Trophoblast cell (in vitro differentiated cells and primary cell): ENCODE measurements around the gene TWSG1.

Experiments used
- DNase-seq, 2 donors: peaks; one replicate each; pipeline ENCODE4 v3.0.0-alpha.2; 2016
- H2AFZ ChIP-seq: 2 replicates; pipeline ENCODE4 v1.6.1; 2013; ENCODE audit warnings: low read length, moderate library complexity, mild to moderate bottlenecking; ENCODE audit not compliant: insufficient read depth, poor library complexity
- H2AK5ac ChIP-seq: 2 replicates; pipeline ENCODE4 v1.6.1; 2013; ENCODE audit warnings: mild to moderate bottlenecking, low read length
- H2BK120ac ChIP-seq: 2 replicates; pipeline ENCODE4 v1.6.1; 2013; ENCODE audit warnings: low read length, mild to moderate bottlenecking, moderate library complexity; ENCODE audit not compliant: insufficient read depth, poor library complexity
- H2BK12ac ChIP-seq: 2 replicates; pipeline ENCODE4 v1.6.1; 2013; ENCODE audit warnings: mild to moderate bottlenecking, low read length, moderate library complexity
- H2BK5ac ChIP-seq: 2 replicates; pipeline ENCODE4 v1.6.1; 2013; ENCODE audit warnings: low read length, low read depth, moderate library complexity, mild to moderate bottlenecking; ENCODE audit not compliant: poor library complexity
- H3K14ac ChIP-seq: 2 replicates; pipeline ENCODE4 v1.6.1; 2013; ENCODE audit warnings: mild to moderate bottlenecking, low read length
- H3K18ac ChIP-seq: 2 replicates; pipeline ENCODE4 v1.6.1; 2013; ENCODE audit warnings: mild to moderate bottlenecking, low read length
- H3K23ac ChIP-seq: 2 replicates; pipeline ENCODE4 v1.6.1; 2013; ENCODE audit warnings: low read length
- H3K27ac ChIP-seq: 2 replicates; pipeline ENCODE4 v1.5.1; 2013; ENCODE audit warnings: low read depth, mild to moderate bottlenecking, inconsistent platforms, low read length, moderate library complexity
- H3K27me3 ChIP-seq: 2 replicates; pipeline ENCODE4 v1.6.1; 2013; ENCODE audit warnings: inconsistent platforms, mild to moderate bottlenecking, low read length, moderate library complexity; ENCODE audit not compliant: insufficient read depth
- H3K36me3 ChIP-seq, 2 experiments: 1 replicate in 1 of 2; 2 replicates in 1 of 2; pipeline ENCODE4 v1.6.1; 2013; ENCODE audit warnings: low read length in 2 of 2, mild to moderate bottlenecking in 2 of 2, moderate library complexity in 1 of 2; ENCODE audit not compliant: insufficient read depth in 2 of 2, control insufficient read depth in 1 of 2
- H3K4ac ChIP-seq: 2 replicates; pipeline ENCODE4 v1.6.1; 2013; ENCODE audit warnings: low read depth, mild to moderate bottlenecking, low read length, moderate library complexity
- H3K4me1 ChIP-seq, 2 experiments: 1 replicate in 1 of 2; 2 replicates in 1 of 2; pipeline ENCODE4 v1.6.1; 2013; ENCODE audit warnings: low read length in 2 of 2, mild to moderate bottlenecking in 2 of 2, moderate library complexity in 1 of 2; ENCODE audit not compliant: insufficient read depth in 2 of 2, control insufficient read depth in 1 of 2
- H3K4me2 ChIP-seq: 2 replicates; pipeline ENCODE4 v1.6.1; 2013; ENCODE audit warnings: inconsistent platforms, mild to moderate bottlenecking, low read length, moderate library complexity
- H3K4me3 ChIP-seq: 2 replicates; pipeline ENCODE4 v1.5.1; 2013; ENCODE audit warnings: mild to moderate bottlenecking, low read depth, low read length, inconsistent platforms
- H3K79me1 ChIP-seq: one replicate; pipeline ENCODE4 v1.6.1; 2013; ENCODE audit warnings: low read length
- H3K79me2 ChIP-seq: 2 replicates; pipeline ENCODE4 v1.6.1; 2013; ENCODE audit warnings: low read length, mild to moderate bottlenecking; ENCODE audit not compliant: control insufficient read depth, insufficient read depth, poor library complexity
- H3K9ac ChIP-seq: 2 replicates; pipeline ENCODE4 v1.6.1; 2013; ENCODE audit warnings: mild to moderate bottlenecking, low read length
- H3K9me3 ChIP-seq: 2 replicates; pipeline ENCODE4 v1.6.1; 2013; ENCODE audit warnings: low read depth, mild to moderate bottlenecking, control low read depth, inconsistent platforms, low read length; ENCODE audit not compliant: insufficient read depth
- H4K12ac ChIP-seq: 2 replicates; pipeline ENCODE4 v1.6.1; 2013; ENCODE audit warnings: low read depth, mild to moderate bottlenecking, low read length, moderate library complexity
- H4K8ac ChIP-seq: 2 replicates; pipeline ENCODE4 v1.6.1; 2013; ENCODE audit warnings: low read depth, mild to moderate bottlenecking, low read length, moderate library complexity
- H4K91ac ChIP-seq: one replicate; pipeline ENCODE4 v1.6.1; 2013; ENCODE audit warnings: low read depth, mild to moderate bottlenecking, low read length, moderate library complexity
- WGBS: extraction: QIAGEN DNeasy Blood & Tissue Kit; methylation state at CpG from one replicate; pipeline ENCODE4 v1.1.7; 2013; ENCODE audit warnings: missing lambda C conversion rate; ENCODE audit not compliant: insufficient read length, insufficient coverage; ENCODE audit errors: extremely low coverage; 5-methylcytosine and 5-hydroxymethylcytosine counted together

TWSG1 gene

GRCh38 chr18:9416563-9417072 lies 82.0 kb downstream of the TWSG1 start:
- Histone ChIP-seq H2BK12ac (no peak overlapping the region), H3K23ac (no peak overlapping the region), H3K4me1 (no peaks in the 10 kb centered on the region), H3K14ac (no peak overlapping the region), H3K9me3 (no peaks in the 10 kb centered on the region), H2BK5ac (no peak overlapping the region), H3K18ac (no peak overlapping the region), H2AFZ (no peak overlapping the region), H3K36me3 (no peaks in the 10 kb centered on the region), H3K4me2 (no peak overlapping the region), H3K79me1 (no peaks in the 10 kb centered on the region), H4K8ac (no peak overlapping the region), H4K12ac (no peak overlapping the region), H3K27me3 (no peaks in the 10 kb centered on the region), H3K4me3 (no peak overlapping the region), H3K79me2 (no peaks in the 10 kb centered on the region), H2BK120ac (no peak overlapping the region), H3K4ac (no peak overlapping the region), H3K9ac (no peak overlapping the region), H2AK5ac (no peak overlapping the region), H4K91ac (no peak overlapping the region), H3K27ac (no peak overlapping the region)
- WGBS, result no CpG with 5 or more reads among the region's 6 CpGs
- DNase-seq, result no peak

DNA sequence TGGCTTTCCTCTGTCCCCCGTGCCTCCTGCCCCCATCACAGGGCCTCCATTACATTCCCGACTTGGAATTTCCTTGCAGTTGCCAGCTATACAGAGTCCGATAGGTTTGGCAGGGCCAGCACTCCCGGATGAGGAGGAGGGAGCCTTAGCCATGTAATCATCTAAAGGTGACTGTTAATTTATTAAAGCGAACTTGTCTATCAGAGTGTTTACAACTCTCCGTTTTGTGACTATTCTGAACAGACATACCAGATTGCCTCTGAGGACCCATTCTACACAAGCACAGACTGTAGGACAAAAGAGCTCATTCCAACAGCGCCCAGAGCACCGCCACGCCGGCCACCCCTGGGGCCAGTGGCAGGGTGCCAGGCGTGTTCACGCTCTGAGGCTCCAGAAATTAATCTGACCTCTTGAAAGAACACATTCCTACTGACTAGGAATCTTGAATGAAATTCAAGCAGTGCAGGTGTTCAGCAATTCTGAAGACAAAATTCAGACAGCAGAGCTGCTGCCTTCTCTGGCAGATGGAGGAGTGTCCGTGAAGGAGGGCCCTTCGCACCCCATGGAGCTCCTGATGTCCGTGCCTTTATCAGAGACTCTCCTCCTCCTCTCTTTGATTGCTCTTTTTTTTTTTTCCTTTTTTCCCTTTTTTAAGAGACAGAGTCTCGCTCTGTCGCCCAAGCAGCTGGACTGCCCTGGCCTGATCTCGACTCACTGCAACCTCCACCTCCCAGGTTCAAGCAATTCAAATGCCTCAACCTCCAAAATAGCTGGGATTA lies 82.7 kb downstream of the TWSG1 start:
- H3K27ac ChIP-seq, result no peak overlapping the region
- no peaks in the 10 kb centered on the region for H3K79me1 ChIP-seq
- H3K14ac ChIP-seq, result no peak overlapping the region
- no peak overlapping the region for H3K18ac ChIP-seq
- no peak overlapping the region for H3K4ac ChIP-seq
- H2AFZ ChIP-seq, result no peak overlapping the region
- no peaks in the 10 kb centered on the region for H3K79me2 ChIP-seq
- H2AK5ac ChIP-seq, result no peak overlapping the region
- no peaks in the 10 kb centered on the region for H3K4me1 ChIP-seq
- no peak overlapping the region for H4K8ac ChIP-seq
- no CpG with 5 or more reads among the region's 18 CpGs for WGBS
- no peak overlapping the region for H2BK5ac ChIP-seq
- no peaks in the 10 kb centered on the region for H3K27me3 ChIP-seq
- H2BK12ac ChIP-seq, result no peak overlapping the region
- no peak overlapping the region for H3K4me2 ChIP-seq
- no peak overlapping the region for H2BK120ac ChIP-seq
- no peaks in the 10 kb centered on the region for H3K9me3 ChIP-seq
- peak in 1 of 2 donors; percentile 62 for DNase-seq
- no peak overlapping the region for H4K91ac ChIP-seq
- H3K4me3 ChIP-seq, result no peak overlapping the region
- no peak overlapping the region for H4K12ac ChIP-seq
- no peak overlapping the region for H3K23ac ChIP-seq
- no peak overlapping the region for H3K9ac ChIP-seq
- no peaks in the 10 kb centered on the region for H3K36me3 ChIP-seq

DNA sequence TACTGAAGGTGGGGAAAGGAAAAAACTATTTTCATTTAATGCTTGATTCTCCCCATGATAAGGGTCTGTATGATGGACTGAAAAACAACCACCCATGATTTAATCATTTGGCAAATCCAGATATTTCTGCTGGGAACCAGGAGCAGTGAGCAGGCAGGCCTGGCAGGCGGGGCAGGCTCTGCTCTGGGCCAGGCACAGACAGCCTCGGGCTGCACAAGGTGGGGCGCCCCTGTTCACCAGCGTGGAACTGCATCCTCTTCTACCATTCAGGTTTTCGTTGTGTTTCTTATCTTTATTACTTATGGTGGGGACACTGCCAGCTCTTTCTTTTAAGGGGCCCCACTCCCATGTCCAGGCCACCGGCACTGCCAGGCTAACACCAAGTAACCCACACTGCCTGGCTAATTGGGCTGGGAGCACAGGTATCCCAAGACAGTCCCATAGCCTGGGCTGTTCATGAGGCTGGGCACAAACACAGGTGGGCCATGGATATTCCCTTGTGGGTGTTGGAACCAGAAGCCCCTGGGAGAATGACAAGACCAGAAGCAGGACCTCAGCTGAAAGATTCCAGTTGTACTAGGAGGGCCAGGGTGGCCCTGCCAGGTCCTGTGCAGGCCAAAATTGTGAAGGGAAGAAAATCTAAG lies 83.6 kb downstream of the TWSG1 start:
- Histone ChIP-seq H3K18ac (no peak overlapping the region), H3K4me2 (no peak overlapping the region), H4K8ac (no peak overlapping the region), H3K9me3 (no peaks in the 10 kb centered on the region), H3K27me3 (no peaks in the 10 kb centered on the region), H3K14ac (no peak overlapping the region), H3K9ac (no peak overlapping the region), H3K4me3 (no peak overlapping the region), H4K12ac (no peak overlapping the region), H2BK120ac (no peak overlapping the region), H3K4ac (no peak overlapping the region), H3K4me1 (no peaks in the 10 kb centered on the region), H3K27ac (no peak overlapping the region), H2AFZ (no peak overlapping the region), H4K91ac (no peak overlapping the region), H3K79me1 (no peaks in the 10 kb centered on the region), H2BK5ac (no peak overlapping the region), H3K79me2 (no peaks in the 10 kb centered on the region), H2AK5ac (no peak overlapping the region), H3K23ac (no peak overlapping the region), H2BK12ac (no peak overlapping the region), H3K36me3 (no peaks in the 10 kb centered on the region)
- no CpG with 5 or more reads among the region's 6 CpGs for WGBS
- no peak for DNase-seq

GRCh38 chr18:9419956-9420631 lies 85.5 kb downstream of the TWSG1 start:
- Histone ChIP-seq H3K4ac (no peak overlapping the region), H3K23ac (no peak overlapping the region), H3K9me3 (no peaks in the 10 kb centered on the region), H2BK5ac (no peak overlapping the region), H4K91ac (no peak overlapping the region), H4K12ac (no peak overlapping the region), H3K9ac (no peak overlapping the region), H2AK5ac (no peak overlapping the region), H3K79me2 (no peaks in the 10 kb centered on the region), H3K4me1 (no peaks in the 10 kb centered on the region), H3K36me3 (no peaks in the 10 kb centered on the region), H2BK120ac (no peak overlapping the region), H2AFZ (no peak overlapping the region), H3K18ac (no peak overlapping the region), H3K4me2 (no peak overlapping the region), H3K14ac (no peak overlapping the region), H3K79me1 (no peaks in the 10 kb centered on the region), H3K27ac (no peak overlapping the region), H2BK12ac (no peak overlapping the region), H3K27me3 (no peaks in the 10 kb centered on the region), H3K4me3 (no peak overlapping the region), H4K8ac (no peak overlapping the region)
- WGBS, result no CpG with 5 or more reads among the region's 5 CpGs
- DNase-seq, result peak in 1 of 2 donors; percentile 47
